Endometrium (tissue), 2 donors: Measurements from ENCODE around the gene CLIP4.

ENCODE experiments used
- FAIRE-seq: peaks from 2 replicates; lab custom pipeline; 2012; peaks lifted over from hg19 to GRCh38; lab: Jason Lieb, UNC
- donor health status: control.
- donor health status: control.

Gene CLIP4

GRCh38 chr2:29189052-29189451, 73.8 kb downstream of the CLIP4 start:
- no peak for FAIRE-seq

GRCh38 chr2:29191817-29192216, 76.6 kb downstream of the CLIP4 start:
- no peak for FAIRE-seq

- no peak for FAIRE-seq
Measured at GRCh38 chr2:29192526-29192925, 77.3 kb downstream of the CLIP4 start.

- FAIRE-seq = no peak
Measured at GRCh38 chr2:29193111-29193510, 77.9 kb downstream of the CLIP4 start.

GRCh38 chr2:29193681-29194080, 78.5 kb downstream of the CLIP4 start:
- no peak for FAIRE-seq

GRCh38 chr2:29195796-29196195, 80.6 kb downstream of the CLIP4 start:
- FAIRE-seq = no peak

- FAIRE-seq = no peak
Measured at GRCh38 chr2:29196792-29197788, 81.9 kb downstream of the CLIP4 start.

- FAIRE-seq = no peak
Measured at GRCh38 chr2:29201979-29202378, 86.8 kb downstream of the CLIP4 start.

- FAIRE-seq = no peak
Measured at GRCh38 chr2:29202819-29203495, 87.7 kb downstream of the CLIP4 start.

- no peak for FAIRE-seq
Measured at GRCh38 chr2:29206941-29207340, 91.7 kb downstream of the CLIP4 start.

GRCh38 chr2:29207352-29208148, 92.3 kb downstream of the CLIP4 start:
- no peak for FAIRE-seq

GRCh38 chr2:29209551-29209950, 94.3 kb downstream of the CLIP4 start:
- no peak for FAIRE-seq

GRCh38 chr2:29212009-29212408, 96.8 kb downstream of the CLIP4 start:
- FAIRE-seq = no peak

- FAIRE-seq = no peak
Measured at GRCh38 chr2:29213888-29214291, 98.7 kb downstream of the CLIP4 start.

- FAIRE-seq = no peak
Measured at GRCh38 chr2:29215073-29215472, 99.9 kb downstream of the CLIP4 start.

GRCh38 chr2:29215739-29216608, 100.8 kb downstream of the CLIP4 start:
- FAIRE-seq = no peak

GRCh38 chr2:29216609-29216909, 101.3 kb downstream of the CLIP4 start:
- FAIRE-seq = no peak

- no peak for FAIRE-seq
Measured at GRCh38 chr2:29218071-29218470, 102.9 kb downstream of the CLIP4 start.

- FAIRE-seq = no peak
Measured at GRCh38 chr2:29218550-29219125, 103.4 kb downstream of the CLIP4 start.

- no peak for FAIRE-seq
Measured at GRCh38 chr2:29219374-29219773, 104.2 kb downstream of the CLIP4 start.
